Hepatocyte (in vitro differentiated cells): ENCODE results near the gene PACSIN2. TPM values are rescaled to one million over a fixed set of nuclear protein-coding genes. Genes with fewer than 3 reads are reported as not detected.

Experiments used
- DNase-seq: peaks from one replicate; pipeline ENCODE4 v3.0.0-alpha.2; 2016; ENCODE audit warnings: low spot score
- H2AFZ ChIP-seq: fragments of 200-600 bp; sonication (generic); 2 replicates; pipeline ENCODE4 v1.6.0; 2016; ENCODE audit warnings: antibody characterized with exemption, mild to moderate bottlenecking
- H3K27ac ChIP-seq: fragments of 200-600 bp; sonication (generic); 2 replicates; pipeline ENCODE4 v1.5.1; 2016; ENCODE audit warnings: mild to moderate bottlenecking
- H3K27me3 ChIP-seq: fragments of 200-600 bp; sonication (generic); 2 replicates; pipeline ENCODE4 v1.6.1; 2016
- H3K36me3 ChIP-seq: fragments of 200-600 bp; sonication (generic); replicated peaks from 2 replicates; pipeline ENCODE4 v1.5.1; 2016; ENCODE audit warnings: low read depth; ENCODE audit not compliant: insufficient read depth
- H3K4me1 ChIP-seq: fragments of 200-600 bp; sonication (generic); 2 replicates; pipeline ENCODE4 v1.5.1; 2016; ENCODE audit warnings: mild to moderate bottlenecking, moderate library complexity; ENCODE audit not compliant: insufficient read depth
- H3K4me2 ChIP-seq: fragments of 200-600 bp; sonication (generic); 2 replicates; pipeline ENCODE4 v1.6.0; 2016
- H3K4me3 ChIP-seq: fragments of 200-600 bp; sonication (generic); 2 replicates; pipeline ENCODE4 v1.5.1; 2016; ENCODE audit warnings: mild to moderate bottlenecking
- H3K79me2 ChIP-seq: fragments of 200-600 bp; sonication (generic); 2 replicates; pipeline ENCODE4 v1.6.0; 2017; ENCODE audit warnings: mild to moderate bottlenecking
- H3K9me2 ChIP-seq: fragments of 200-600 bp; sonication (generic); replicated peaks from 2 replicates; pipeline ENCODE4 v1.6.0; 2017; ENCODE audit warnings: mild to moderate bottlenecking; ENCODE audit not compliant: insufficient read depth
- H3K9me3 ChIP-seq: fragments of 200-600 bp; sonication (generic); 2 replicates; pipeline ENCODE4 v1.5.1; 2016; ENCODE audit warnings: low read depth, mild to moderate bottlenecking
- H4K20me1 ChIP-seq: fragments of 200-600 bp; sonication (generic); 2 replicates; pipeline ENCODE4 v1.6.0; 2016; ENCODE audit warnings: mild to moderate bottlenecking; ENCODE audit not compliant: insufficient read depth, poor library complexity, severe bottlenecking
- CTCF ChIP-seq: fragments of 200-600 bp; sonication (generic); IDR thresholded peaks from 2 replicates; pipeline ENCODE4 v1.5.1; 2016; ENCODE audit warnings: antibody characterized with exemption, mild to moderate bottlenecking; ENCODE audit not compliant: poor library complexity
- EZH2 ChIP-seq: fragments of 200-600 bp; sonication (generic); IDR thresholded peaks from 2 replicates; pipeline ENCODE4 v1.6.1; 2016; ENCODE audit warnings: antibody characterized with exemption, mild to moderate bottlenecking, borderline replicate concordance
- EZH2phosphoT487 ChIP-seq: fragments of 200-600 bp; sonication (generic); IDR thresholded peaks from one replicate; pipeline ENCODE4 v1.6.1; 2018; ENCODE audit warnings: antibody characterized with exemption, mild to moderate bottlenecking, low read depth, moderate library complexity; ENCODE audit not compliant: unreplicated experiment, severe bottlenecking
- WGBS: methylation state at CpG from one replicate; pipeline ENCODE4 v1.1.6; 2016; ENCODE audit warnings: low lambda C conversion rate; ENCODE audit errors: missing lambda C conversion rate; 5-methylcytosine and 5-hydroxymethylcytosine counted together
- polyA plus RNA-seq: library from polyadenylated mRNA; unstranded; fragments of >200 nt; fragmentation: Nextera tagmentation; extraction: Ambion mirVana; gene quantifications from 2 replicates; pipeline ENCODE4 v1.2.1, GENCODE V29; 2016
- total RNA-seq: library from RNA; depleted of rRNA; stranded (reverse); fragments of >200 nt; gene quantifications from 2 replicates; pipeline ENCODE4 v1.2.3, GENCODE V29; 2014

PACSIN2 gene
- total and polyA plus RNA-seq, 2 experiments from 2014 or later, result 77.7 to 86.3 TPM

DNA sequence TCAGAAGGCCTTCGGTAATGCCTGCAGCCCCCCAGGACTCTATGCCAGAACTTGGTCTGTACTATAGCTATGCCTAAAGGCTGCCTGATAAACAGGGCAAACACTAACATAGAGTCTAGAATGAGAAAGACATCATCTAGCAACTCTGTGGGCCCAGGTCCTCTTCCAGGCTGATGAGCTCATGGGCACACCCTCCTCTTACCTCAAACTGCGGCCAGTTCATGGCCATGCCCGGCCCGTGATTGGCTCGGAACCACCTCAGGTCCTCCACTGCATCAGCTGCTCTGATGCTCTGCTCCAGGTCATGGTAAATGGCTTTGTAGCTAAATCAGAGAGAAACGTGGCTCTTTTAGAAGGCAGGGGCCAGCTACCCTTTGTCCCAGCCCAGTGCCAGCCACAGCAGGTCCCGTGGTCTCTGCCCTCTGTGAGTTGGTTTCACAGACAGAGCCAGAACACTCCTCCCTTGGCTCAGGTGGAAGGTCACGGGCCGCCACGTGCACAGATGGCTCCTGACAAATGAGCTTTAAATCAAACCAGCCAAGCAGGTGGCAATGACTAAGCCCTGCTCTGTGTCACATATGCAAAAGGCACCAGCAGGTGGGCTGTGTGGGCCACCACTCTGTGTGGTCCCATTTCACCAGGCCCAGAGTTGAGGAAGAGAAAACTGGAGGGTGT is 132.8 kb downstream of the PACSIN2 start:
- no peaks in the 10 kb centered on the region for H4K20me1 ChIP-seq
- no peak overlapping the region for H3K4me2 ChIP-seq
- no peaks in the 10 kb centered on the region for H3K9me2 ChIP-seq
- WGBS, result 88% methylated on average over 10 of the region's 10 CpGs
- H3K4me3 ChIP-seq, result no peak overlapping the region
- peaks cover 3% of the 10 kb centered on the region for H3K79me2 ChIP-seq
- no peak for DNase-seq
- TF ChIP-seq EZH2phosphoT487 (no peak), EZH2 (no peak), CTCF (no peak)
- no peaks in the 10 kb centered on the region for H3K36me3 ChIP-seq
- peaks cover 5% of the 10 kb centered on the region for H3K4me1 ChIP-seq
- no peak overlapping the region for H2AFZ ChIP-seq
- H3K27me3 ChIP-seq, result no peaks in the 10 kb centered on the region
- H3K27ac ChIP-seq, result no peak overlapping the region
- no peaks in the 10 kb centered on the region for H3K9me3 ChIP-seq

GRCh38 chr22:42881298-42881697 is 133.7 kb downstream of the PACSIN2 start:
- H3K27ac ChIP-seq, result no peak overlapping the region

GRCh38 chr22:42880815-42881214 is 134.1 kb downstream of the PACSIN2 start:
- H3K27me3 ChIP-seq, result no peaks in the 10 kb centered on the region
- H3K9me2 ChIP-seq, result no peaks in the 10 kb centered on the region
- 94% methylated on average over 8 of the region's 8 CpGs for WGBS
- H2AFZ ChIP-seq, result no peak overlapping the region
- H3K36me3 ChIP-seq, result no peaks in the 10 kb centered on the region
- H3K9me3 ChIP-seq, result no peaks in the 10 kb centered on the region
- no peak for DNase-seq
- peaks cover 3% of the 10 kb centered on the region for H3K79me2 ChIP-seq
- H3K4me3 ChIP-seq, result no peak overlapping the region
- H3K4me2 ChIP-seq, result no peak overlapping the region
- H4K20me1 ChIP-seq, result no peaks in the 10 kb centered on the region
- no peaks in the 10 kb centered on the region for H3K4me1 ChIP-seq
- H3K27ac ChIP-seq, result no peak overlapping the region
- no peak for TF ChIP-seq CTCF
- no peak for TF ChIP-seq EZH2phosphoT487
- TF ChIP-seq EZH2, result no peak

More at GRCh38 chr22:42881298-42881697, 133.7 kb downstream of the PACSIN2 start:
- no peak overlapping the region for H3K4me2 ChIP-seq
- no peak overlapping the region for H3K4me3 ChIP-seq
- H3K9me3 ChIP-seq, result no peaks in the 10 kb centered on the region
- TF ChIP-seq EZH2, result no peak
- no peak for TF ChIP-seq CTCF
- TF ChIP-seq EZH2phosphoT487, result no peak
- H3K9me2 ChIP-seq, result no peaks in the 10 kb centered on the region
- H3K27me3 ChIP-seq, result no peaks in the 10 kb centered on the region
- no peak for DNase-seq
- no peaks in the 10 kb centered on the region for H4K20me1 ChIP-seq
- H3K36me3 ChIP-seq, result no peaks in the 10 kb centered on the region
- H3K4me1 ChIP-seq, result no peaks in the 10 kb centered on the region
- H3K79me2 ChIP-seq, result peaks cover 3% of the 10 kb centered on the region
- 96% methylated on average over 12 of the region's 12 CpGs for WGBS
- no peak overlapping the region for H2AFZ ChIP-seq
